GM10266 (cell line): ENCODE results near the gene ROPN1L.
"Not testable (repeated sequence)": the region's sequence is repeated elsewhere in the genome, so short reads cannot be mapped to it uniquely, and the experiment has no call there.

ENCODE experiments used
- DNase-seq: peaks from one replicate; pipeline ENCODE4 v3.0.0; 2012; ENCODE audit errors: extremely low spot score
- TF ChIP-seq, protein P1 (sequence below): IDR thresholded peaks from 2 replicates; pipeline ENCODE4 v1.5.1; 2012; ENCODE audit warnings: mild to moderate bottlenecking, low read depth; ENCODE audit not compliant: control insufficient read depth, insufficient read depth; ENCODE audit errors: missing control alignments

Gene ROPN1L

DNA sequence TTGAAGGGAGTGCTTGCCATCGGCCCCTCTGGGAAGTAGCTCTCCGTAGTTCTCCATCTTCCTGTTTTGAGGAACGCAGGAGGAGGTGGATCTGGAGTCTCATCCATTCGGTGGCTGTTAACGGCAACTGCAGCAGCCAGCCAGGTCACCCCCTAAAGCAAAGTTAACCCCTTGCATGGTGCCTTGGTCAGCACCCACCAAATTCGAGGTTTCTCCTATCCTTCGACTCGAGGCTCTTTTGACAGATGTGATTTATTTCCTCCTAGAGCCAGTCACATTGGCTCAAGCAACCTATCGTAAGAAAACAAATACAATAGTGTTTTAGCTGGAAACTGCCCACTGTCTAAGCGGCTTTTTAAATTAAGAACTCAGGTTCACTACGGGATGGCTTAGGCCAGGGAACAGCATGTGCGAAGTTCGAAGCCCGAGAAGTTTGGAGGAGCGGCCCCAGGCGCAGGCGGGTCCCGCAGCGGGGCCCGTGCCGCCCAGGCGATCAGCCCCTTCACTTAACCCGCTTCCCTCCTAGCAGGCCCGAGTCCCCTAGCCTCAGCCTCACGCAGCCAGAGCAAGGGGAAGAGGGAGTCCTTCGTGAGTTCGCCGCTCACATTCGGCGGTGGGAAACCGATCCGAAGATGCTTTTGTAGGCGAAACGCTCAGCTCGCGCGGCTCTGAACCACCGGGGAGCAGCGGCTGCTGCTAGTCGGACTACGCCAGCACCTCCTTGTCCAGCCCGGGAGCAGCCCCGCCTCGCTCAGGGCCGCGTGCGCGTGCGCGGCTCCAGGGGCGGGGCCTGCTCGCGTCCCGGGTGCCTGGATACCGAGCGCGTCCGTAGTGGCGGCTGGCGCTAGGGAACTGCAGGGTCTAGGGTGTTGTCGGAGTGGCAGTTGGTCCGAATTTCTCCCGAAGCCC lies at the start of gene ROPN1L:
ROPN1L (plus strand) TSS at position 797 of the 909 bp plus-strand sequence. CDS start 289 bp downstream, outside the sequence.
- TF ChIP-seq, protein P1, sequence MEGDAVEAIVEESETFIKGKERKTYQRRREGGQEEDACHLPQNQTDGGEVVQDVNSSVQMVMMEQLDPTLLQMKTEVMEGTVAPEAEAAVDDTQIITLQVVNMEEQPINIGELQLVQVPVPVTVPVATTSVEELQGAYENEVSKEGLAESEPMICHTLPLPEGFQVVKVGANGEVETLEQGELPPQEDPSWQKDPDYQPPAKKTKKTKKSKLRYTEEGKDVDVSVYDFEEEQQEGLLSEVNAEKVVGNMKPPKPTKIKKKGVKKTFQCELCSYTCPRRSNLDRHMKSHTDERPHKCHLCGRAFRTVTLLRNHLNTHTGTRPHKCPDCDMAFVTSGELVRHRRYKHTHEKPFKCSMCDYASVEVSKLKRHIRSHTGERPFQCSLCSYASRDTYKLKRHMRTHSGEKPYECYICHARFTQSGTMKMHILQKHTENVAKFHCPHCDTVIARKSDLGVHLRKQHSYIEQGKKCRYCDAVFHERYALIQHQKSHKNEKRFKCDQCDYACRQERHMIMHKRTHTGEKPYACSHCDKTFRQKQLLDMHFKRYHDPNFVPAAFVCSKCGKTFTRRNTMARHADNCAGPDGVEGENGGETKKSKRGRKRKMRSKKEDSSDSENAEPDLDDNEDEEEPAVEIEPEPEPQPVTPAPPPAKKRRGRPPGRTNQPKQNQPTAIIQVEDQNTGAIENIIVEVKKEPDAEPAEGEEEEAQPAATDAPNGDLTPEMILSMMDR, result no peak
- DNase-seq, result peak; percentile 94

DNA sequence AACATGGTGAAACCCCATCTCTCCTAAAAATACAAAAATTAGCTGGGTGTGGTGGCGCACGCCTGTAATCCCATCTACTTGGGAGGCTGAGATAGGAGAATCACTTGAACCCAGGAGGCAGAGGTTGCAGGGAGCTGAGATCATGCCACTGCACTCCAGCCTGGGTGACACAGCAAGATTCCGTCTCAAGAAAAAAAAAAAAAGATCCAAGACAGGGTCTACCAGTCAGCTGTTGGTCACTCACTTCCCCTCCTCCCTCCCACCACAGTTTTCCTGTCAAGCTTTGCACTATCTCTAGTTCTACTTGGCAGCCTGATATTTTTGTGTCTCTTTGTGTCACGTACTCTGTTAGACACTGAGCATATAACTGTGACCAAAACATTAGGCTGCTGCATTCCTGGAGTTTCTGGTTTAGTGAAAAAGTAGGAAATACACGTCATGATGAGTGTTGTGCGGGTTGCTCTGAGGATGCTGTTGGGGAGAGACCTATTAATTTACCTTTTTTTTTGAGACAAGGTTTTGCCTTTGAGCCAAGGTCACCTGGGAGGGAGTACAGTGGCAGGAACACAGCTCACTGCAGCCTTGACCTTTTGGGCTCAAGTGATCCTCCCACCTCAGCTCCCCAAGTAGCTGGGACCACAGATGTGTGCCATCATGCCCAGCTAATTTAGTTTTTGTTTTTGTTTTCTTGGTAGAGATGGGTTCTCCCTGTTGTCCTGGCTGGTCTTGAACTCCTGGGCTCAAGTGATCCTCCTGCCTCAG lies 48.9 kb upstream of the ROPN1L start:
- not testable (repeated sequence) for DNase-seq

DNA sequence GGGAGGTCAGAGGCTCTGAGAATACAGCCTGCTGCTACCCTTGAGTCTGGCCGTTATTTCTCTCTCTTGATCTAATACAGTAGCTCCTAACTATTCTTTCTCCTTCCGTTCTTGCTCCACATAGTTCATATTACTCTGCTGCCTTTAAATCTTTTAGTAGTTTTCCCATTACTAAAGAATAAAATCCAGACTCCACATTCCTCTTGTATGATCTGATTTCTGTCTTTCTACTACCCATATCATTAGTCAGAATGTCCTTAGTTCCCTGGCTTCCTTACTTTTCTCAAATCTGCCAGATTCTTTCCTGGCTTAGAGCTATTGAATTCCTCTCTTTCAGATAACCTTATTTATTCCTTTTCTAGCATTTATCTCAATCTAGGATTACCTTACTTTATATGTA lies 48.2 kb upstream of the ROPN1L start:
- DNase-seq, result no peak
- TF ChIP-seq, protein P1, result no peak

DNA sequence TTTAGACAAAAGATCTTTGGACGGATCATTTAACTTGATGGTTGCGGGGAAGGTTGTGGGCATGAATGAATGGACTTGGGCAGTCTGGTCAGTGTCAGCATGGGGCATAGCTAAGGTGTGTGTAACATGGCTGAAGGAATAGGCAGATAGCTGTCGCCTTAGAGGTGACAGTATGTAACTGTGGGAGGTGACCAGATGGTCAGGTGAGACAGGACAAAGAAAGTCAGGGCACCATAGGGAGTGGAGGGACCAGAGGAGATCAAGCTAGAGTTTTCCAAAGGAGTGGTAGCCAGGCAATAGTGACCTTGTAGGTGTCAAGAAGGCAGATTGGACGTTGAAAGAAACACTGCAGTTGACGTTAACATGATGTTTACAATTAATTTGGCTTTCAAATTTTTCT lies 45.1 kb upstream of the ROPN1L start:
- TF ChIP-seq, protein P1, result no peak

DNA sequence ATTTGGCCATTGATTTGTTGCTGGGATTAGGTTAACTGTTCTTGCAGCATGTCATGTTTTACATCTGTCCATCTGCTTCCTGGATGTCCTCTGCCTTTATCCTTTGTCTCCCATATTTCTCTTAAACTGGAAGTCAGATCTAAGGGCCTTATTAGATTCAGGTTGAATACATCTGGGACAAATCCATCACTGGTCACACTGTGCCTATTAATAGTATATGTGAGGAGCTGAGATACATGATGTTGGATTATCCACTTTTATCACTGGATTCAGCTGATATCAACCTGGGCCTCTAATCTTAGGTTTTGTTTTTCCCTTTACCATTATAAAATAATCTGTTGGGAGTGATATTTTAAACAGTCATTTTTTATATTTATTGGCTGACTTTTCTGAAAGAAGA lies 41.8 kb upstream of the ROPN1L start:
- DNase-seq, result no peak
- TF ChIP-seq, protein P1, result no peak

More for the DNA sequence above, 45.1 kb upstream of the ROPN1L start:
- DNase-seq, result no peak

DNA sequence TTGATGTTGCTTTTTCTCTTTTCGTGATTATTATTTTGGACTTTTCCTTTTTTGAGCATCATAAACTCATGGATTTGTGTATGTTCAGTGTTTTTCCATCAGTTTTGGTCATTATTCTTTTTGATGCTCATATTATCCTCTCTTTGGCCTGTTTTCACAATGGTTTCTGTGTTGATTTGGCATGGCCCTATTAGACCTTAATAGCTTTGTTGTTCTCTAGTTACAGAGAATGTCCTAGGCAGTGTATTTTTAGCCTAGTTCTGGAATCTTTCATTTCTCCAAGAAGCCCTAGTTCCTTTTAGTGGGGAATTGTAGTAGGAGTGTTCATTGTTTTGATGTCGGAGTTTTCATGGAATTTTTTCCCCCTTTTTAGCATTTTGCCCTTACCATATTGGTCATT lies 41.3 kb upstream of the ROPN1L start:
- TF ChIP-seq, protein P1, result no peak
- DNase-seq, result no peak

DNA sequence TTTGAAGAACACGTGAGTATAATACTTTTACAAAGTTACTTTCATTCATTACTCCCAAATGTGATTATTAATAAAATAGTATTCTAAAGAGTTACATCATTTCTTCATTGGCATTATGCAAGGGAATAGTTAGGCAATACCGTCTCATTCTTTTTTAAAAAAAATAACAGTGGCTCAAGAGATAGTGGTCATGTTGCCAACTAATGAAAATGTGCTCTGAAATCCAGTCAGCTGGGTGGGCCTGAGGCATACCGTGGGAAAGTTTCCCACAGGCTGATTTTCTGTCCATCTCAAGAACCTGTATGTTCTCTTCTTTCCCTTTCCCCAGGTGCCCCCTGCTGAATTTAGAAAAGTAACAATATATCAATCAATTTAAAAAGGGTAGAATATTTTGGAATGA lies 40.8 kb upstream of the ROPN1L start:
- TF ChIP-seq, protein P1, result no peak
- peak; percentile 23 for DNase-seq
